ENCODE results near the gene HIF3A.

DNA sequence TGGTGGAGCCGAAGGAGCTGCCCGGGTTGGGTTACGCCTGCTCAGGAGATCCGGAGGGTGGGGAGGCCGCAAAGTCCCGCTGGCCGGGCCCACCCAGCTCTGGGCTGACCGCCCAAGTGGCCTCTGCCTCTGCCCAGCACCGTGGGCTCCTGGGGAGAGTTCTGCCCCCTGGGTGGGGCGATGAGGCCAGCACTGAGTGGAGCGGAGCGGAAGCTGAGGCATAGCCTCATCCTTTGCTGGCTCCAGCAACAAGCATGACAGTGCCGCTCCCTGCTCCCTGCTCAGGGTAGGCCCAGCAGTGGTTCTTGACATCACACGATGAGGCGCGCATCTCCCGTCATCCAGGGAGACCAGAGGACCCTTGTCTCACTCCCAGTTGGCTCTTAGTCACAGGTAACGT is 94.0 kb downstream of the HIF3A start:
- no peak for TF ChIP-seq POLR2A (IDR thresholded peaks at IDR 0.05)
- TF ChIP-seq, protein P1, sequence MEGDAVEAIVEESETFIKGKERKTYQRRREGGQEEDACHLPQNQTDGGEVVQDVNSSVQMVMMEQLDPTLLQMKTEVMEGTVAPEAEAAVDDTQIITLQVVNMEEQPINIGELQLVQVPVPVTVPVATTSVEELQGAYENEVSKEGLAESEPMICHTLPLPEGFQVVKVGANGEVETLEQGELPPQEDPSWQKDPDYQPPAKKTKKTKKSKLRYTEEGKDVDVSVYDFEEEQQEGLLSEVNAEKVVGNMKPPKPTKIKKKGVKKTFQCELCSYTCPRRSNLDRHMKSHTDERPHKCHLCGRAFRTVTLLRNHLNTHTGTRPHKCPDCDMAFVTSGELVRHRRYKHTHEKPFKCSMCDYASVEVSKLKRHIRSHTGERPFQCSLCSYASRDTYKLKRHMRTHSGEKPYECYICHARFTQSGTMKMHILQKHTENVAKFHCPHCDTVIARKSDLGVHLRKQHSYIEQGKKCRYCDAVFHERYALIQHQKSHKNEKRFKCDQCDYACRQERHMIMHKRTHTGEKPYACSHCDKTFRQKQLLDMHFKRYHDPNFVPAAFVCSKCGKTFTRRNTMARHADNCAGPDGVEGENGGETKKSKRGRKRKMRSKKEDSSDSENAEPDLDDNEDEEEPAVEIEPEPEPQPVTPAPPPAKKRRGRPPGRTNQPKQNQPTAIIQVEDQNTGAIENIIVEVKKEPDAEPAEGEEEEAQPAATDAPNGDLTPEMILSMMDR (IDR thresholded peaks at IDR 0.05), result no peak

Data from thyroid gland (tissue), 4 donors.